ENCODE data around the gene ZNF844. TPM values are rescaled to one million over a fixed set of nuclear protein-coding genes. Genes with fewer than 3 reads are reported as not detected.

Gene ZNF844
- total and polyA plus RNA-seq, 2 of the 8 experiments (the other 6 are each of a cell fraction or from before 2014, with no cell fraction given), result 3.1 to 9.8 TPM

DNA sequence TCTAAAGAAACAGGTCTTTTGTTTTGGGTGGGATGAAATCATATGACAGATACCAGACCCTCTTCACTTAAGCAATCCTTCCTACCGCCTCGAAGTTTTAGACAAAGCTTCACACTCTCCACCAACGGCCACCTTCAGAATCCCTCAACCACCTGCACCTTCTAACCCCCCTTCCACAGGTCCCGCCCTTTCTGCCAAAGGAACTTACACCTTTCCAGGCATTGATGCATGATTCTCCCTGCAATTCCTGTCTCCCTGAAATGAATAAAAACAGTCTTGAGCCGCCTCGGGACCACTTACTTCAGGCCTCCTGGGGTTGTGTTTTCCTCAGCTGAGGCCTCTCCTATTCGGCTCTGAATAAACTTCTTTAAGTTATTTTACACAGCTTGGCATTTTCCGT is 29.9 kb upstream of the ZNF844 start:
- H2BK120ac ChIP-seq (replicated peaks; ENCODE audit: low read depth, low read length), result no peak overlapping the region
- WGBS, 2 experiments (ENCODE audit: extremely low coverage in 1 of 2, insufficient coverage in 1 of 2, insufficient read length in 1 of 2, insufficient replicate concordance in 2 of 2, low coverage in 1 of 2, low lambda C conversion rate in 2 of 2, missing lambda C conversion rate in 1 of 2), result 61% methylated on average over 8 of the region's 8 CpGs; no CpG with 5 or more reads in 1 of the 2 experiments
- H3K79me2 ChIP-seq (ENCODE audit: control insufficient read depth in 1 of 2, insufficient read depth in 2 of 2, low read length in 2 of 2), result no peaks in the 10 kb centered on the region
- no peak overlapping the region for H4K91ac ChIP-seq (replicated peaks; ENCODE audit: insufficient read length, low read length)
- H3K18ac ChIP-seq (ENCODE audit: extremely low read depth, low read length), result no peak overlapping the region
- no peak overlapping the region for H2BK5ac ChIP-seq (ENCODE audit: low read depth, low read length)
- no peak overlapping the region for H3K56ac ChIP-seq (replicated peaks; ENCODE audit: insufficient read length, low read depth, low read length)
- H4K8ac ChIP-seq (ENCODE audit: extremely low read depth, insufficient read depth, low read length), result no peak overlapping the region; the same call in 1 of the 2 replicates
- ChIA-PET POLR2A (ENCODE audit: partially characterized antibody) (interaction anchor here (0.7 to 3.9 kb wide), 18 partner anchors 8 to 237 kb away, joined by 3 to 58 read pairs (median 4); partner anchors contain the start of genes ZNF491, ZNF625, ZNF69 and ZNF700), CTCF (ENCODE audit: partially characterized antibody) (interaction anchor here (1.2 to 3.8 kb wide), 5 partner anchors 25 to 111 kb away, joined by 3 to 14 read pairs (median 5); no protein-coding TSS in a partner anchor)
- H3K79me1 ChIP-seq (ENCODE audit: low read depth, low read length), result no peaks in the 10 kb centered on the region
- H3K27ac ChIP-seq (ENCODE audit: low read depth, low read length), result no peak overlapping the region
- no peak overlapping the region for H3K23ac ChIP-seq (ENCODE audit: insufficient read length)
- H4K5ac ChIP-seq (ENCODE audit: insufficient read length, low read depth, low read length), result no peak overlapping the region
- H3K36me3 ChIP-seq (ENCODE audit: control insufficient read depth in 2 of 4, insufficient read depth in 4 of 4, low read length in 3 of 4), result no peaks in the 10 kb centered on the region
- DNase-seq (ENCODE audit: low read depth in 1 of 2, low spot score in 2 of 2) (no peak), FAIRE-seq (no peak)
- H3K4me2 ChIP-seq (ENCODE audit: insufficient read depth in 1 of 2, low read depth in 2 of 2, low read length in 2 of 2), result peak overlapping the region; percentile 77 to 90
- no peak overlapping the region for H2AK5ac ChIP-seq (ENCODE audit: low read depth, low read length)
- no peak overlapping the region for H2AFZ ChIP-seq (ENCODE audit: low read length)
- peak overlapping the region; percentile 58 to 81 (median 80); a peak in 7 of 8 replicates for H3K4me3 ChIP-seq (ENCODE audit: extremely low read depth in 1 of 4, insufficient read depth in 2 of 4, low read depth in 3 of 4, low read length in 4 of 4)
- peaks cover 0 to 4% (median 2%) of the 10 kb centered on the region in 4 experiments; a peak in 3 of 7 replicates for H3K4me1 ChIP-seq (replicated peaks in 1 of 4; ENCODE audit: control insufficient read depth in 3 of 4, insufficient read depth in 4 of 4, low read length in 3 of 4)
- H2BK12ac ChIP-seq (ENCODE audit: low read depth, low read length), result no peak overlapping the region; the same call in 1 of the 2 replicates
- peaks cover 0 to 7% (median 2%) of the 10 kb centered on the region in 4 experiments; a peak in 3 of 7 replicates for H3K27me3 ChIP-seq (replicated peaks in 1 of 4; ENCODE audit: control insufficient read depth in 3 of 4, extremely low read depth in 1 of 4, insufficient read depth in 3 of 4, low read length in 3 of 4)
- H3K4ac ChIP-seq (replicated peaks; ENCODE audit: insufficient read length, low read depth, low read length), result no peak overlapping the region
- H2BK20ac ChIP-seq (ENCODE audit: low read length), result no peak overlapping the region
- no peak overlapping the region for H3K14ac ChIP-seq (ENCODE audit: insufficient read length)
- TF ChIP-seq CEBPB (IDR thresholded peaks at IDR 0.05; ENCODE audit: low read depth, low read length) (no peak), RAD21 (IDR thresholded peaks at IDR 0.05 in 1 of 2, conservative IDR thresholded peaks at IDR 0.05 in 1 of 2; ENCODE audit: low read depth in 2 of 2, low read length in 2 of 2) (no peak)
- TF ChIP-seq, protein P1, sequence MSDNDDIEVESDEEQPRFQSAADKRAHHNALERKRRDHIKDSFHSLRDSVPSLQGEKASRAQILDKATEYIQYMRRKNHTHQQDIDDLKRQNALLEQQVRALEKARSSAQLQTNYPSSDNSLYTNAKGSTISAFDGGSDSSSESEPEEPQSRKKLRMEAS (IDR thresholded peaks at IDR 0.05), result no peak
- TF ChIP-seq, protein P2, sequence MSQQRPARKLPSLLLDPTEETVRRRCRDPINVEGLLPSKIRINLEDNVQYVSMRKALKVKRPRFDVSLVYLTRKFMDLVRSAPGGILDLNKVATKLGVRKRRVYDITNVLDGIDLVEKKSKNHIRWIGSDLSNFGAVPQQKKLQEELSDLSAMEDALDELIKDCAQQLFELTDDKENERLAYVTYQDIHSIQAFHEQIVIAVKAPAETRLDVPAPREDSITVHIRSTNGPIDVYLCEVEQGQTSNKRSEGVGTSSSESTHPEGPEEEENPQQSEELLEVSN (IDR thresholded peaks at IDR 0.05), result peak; percentile 84
- no peak overlapping the region for H2BK15ac ChIP-seq (ENCODE audit: low read length)
- peaks cover 6% of the 10 kb centered on the region for H3K23me2 ChIP-seq (ENCODE audit: low read depth, low read length)
- no peaks in the 10 kb centered on the region; a peak in 1 of 4 replicates for H3K9me3 ChIP-seq (ENCODE audit: insufficient read depth in 2 of 2, low read depth in 1 of 2, low read length in 1 of 2)
- H4K20me1 ChIP-seq (replicated peaks in 1 of 2; ENCODE audit: control insufficient read depth in 1 of 2, insufficient read depth in 2 of 2, low read length in 2 of 2), result no peaks in the 10 kb centered on the region
- peak overlapping the region in 1 of 4 experiments; percentile 21; a peak in 1 of 7 replicates for H3K9ac ChIP-seq (replicated peaks in 1 of 4; ENCODE audit: extremely low read depth in 1 of 4, low read depth in 3 of 4, low read length in 3 of 4)

Data from H1 (cell line).